GM15510 (cell line): ENCODE data around the gene DYRK1A.

Experiments
- POLR2A ChIP-seq: IDR thresholded peaks from 3 replicates; pipeline ENCODE4 v1.6.1; 2011; ENCODE audit warnings: borderline replicate concordance; ENCODE audit not compliant: insufficient read length; ENCODE audit errors: extremely low read depth

DYRK1A gene

DNA sequence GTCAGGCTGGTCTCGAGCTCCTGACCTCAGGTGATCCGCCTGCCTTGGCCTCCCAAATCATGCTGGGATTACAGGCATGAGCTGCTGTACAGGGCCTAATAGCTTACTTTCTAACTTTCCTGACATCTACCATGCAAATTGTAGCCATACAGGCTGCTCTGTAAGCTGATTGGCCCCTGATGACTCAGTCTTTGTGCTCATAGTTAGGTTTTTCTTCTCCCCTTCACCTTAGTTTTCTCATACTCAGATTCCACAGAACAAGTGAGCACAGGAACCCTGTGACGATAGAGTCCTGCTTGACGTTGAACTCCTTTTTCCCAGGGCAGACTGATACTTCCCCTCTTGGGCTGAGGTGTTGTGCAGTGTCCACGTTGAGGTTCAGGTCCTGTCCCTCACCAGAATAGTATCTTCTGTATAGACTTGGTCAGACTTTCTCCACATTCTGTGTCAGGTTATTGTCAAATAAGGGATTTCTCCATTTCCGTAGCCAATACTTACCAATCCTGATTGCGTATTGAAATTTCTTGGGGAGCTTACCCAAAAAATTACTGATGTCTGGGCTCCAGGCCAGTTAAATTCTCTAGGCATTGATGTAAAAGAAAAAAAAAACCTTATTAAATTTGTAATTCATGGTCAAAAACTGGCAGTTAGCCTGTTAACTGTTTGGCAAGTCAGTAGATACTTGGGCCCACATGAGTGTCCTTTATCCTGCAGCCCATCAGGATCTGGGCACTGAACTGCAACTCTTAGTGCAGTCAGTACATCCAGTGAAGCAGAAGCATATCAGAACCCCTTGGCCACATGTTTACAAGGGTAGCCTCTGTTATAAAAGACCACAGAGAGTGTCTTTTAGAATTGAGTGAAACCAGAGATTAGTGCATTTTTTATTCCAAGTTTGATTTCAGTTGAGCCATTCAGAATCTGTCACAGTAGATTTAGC lies 118.2 kb downstream of the DYRK1A start:
- TF ChIP-seq POLR2A = no peak

DNA sequence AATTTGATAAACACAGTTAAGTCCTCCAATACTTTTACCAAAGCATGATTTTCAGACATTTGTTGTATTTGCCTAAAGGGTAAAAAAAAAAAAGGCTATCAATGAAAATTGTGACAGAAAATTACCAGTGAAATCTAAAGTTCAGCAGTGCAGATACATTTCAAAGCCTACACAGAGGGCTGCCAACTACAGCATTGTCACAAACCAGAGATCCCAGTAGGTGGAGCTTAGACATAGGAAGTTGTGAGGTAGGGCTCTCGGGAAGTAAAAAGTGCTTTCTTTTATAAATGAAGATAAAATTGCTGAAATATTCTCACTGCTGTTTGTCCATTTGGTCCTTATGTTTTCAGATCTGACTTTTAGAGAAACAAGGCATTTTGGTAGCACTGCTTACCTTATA lies 123.0 kb downstream of the DYRK1A start:
- TF ChIP-seq POLR2A = no peak

DNA sequence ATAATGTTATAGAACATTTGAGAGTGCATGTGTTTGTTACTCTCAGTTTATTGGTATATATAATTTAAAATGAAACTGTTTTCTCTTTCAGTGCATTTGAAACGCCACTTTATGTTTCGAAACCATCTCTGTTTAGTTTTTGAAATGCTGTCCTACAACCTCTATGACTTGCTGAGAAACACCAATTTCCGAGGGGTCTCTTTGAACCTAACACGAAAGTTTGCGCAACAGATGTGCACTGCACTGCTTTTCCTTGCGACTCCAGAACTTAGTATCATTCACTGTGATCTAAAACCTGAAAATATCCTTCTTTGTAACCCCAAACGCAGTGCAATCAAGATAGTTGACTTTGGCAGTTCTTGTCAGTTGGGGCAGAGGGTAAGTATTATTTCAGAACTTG lies 123.5 kb downstream of the DYRK1A start:
- no peak for TF ChIP-seq POLR2A

DNA sequence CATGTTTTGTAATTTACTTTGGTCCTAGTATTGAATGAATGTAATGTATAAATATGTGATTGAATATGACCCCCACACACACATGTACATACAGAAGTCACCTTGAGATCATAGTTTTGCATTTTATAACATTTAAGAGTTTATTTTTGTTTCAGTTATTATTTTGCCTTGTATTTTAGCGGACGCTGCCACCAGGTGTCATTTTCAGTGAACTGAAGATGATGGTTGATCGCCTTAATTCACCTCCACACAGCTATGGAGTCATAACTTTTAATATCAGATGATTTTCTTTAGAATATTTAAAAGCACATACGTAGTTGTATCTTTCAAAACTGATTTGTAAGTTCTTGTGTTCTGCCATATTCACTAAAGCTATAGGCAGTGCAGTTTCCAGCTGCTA lies 130.4 kb downstream of the DYRK1A start:
- no peak for TF ChIP-seq POLR2A

- TF ChIP-seq POLR2A = no peak
Measured at GRCh38 chr21:37498664-37499063, 132.1 kb downstream of the DYRK1A start.

DNA sequence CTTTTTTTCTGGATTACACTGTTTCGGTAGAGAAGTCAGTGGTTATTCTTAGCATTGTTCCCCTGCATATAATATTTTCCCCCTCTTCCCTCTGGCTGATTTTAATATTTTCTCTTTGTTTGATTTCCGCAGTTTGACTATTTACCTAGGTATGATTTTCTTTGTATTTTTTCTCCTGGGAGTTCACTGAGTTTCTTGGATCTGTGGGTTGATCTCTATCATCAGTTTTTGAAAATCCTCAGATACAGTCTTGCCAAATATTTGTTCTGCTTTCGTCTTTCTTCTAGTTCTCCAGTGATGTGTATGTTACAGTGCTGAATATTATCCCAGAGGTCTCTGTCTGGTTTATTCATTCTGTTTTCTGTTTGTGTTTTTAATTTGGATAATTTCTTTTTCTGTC lies 136.4 kb downstream of the DYRK1A start:
- TF ChIP-seq POLR2A = no peak

DNA sequence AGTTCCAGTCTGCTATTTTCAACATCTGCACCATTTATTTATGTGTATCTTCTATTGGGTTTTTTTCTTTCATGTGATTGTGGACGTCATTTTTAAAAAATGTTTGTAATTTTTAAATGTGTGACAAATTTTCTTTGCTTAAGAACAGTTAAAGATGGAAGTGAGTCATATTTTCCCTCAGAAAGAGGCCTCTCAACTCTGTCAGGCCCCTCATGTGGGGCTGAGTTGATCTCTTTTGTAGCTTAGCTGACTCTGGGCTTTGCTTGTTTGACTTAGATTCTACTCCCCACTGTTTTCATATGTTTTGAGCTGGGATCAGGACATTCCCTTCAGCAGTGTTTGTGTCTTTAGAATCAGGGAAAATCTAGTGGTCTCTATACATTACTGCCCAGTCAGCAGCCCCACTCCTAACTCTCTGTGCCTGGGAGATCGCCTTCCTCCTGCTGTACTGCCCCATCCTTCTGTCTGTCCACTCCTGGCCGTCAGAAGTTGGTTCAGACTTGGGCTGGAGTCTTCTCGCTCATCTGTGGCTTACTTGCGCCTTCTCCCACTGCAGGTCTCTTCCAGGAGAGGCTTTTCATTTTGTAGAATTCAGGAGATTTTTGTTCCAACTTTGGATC lies 137.4 kb downstream of the DYRK1A start:
- no peak for TF ChIP-seq POLR2A

DNA sequence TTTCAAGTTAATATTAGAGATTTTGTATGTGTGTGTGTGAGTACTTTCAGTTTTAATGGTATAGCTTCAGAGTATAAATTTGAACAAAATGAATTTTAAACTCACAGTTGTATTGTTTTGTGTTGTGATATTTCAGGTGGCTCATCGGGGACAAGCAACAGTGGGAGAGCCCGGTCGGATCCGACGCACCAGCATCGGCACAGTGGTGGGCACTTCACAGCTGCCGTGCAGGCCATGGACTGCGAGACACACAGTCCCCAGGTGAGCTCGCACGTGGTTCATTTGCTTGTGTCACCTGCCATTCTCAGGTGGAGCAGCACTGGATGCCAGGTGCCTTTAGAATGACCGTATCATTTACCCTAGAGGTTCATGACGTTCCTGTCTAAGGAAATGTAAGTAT lies 139.4 kb downstream of the DYRK1A start:
- TF ChIP-seq POLR2A = no peak

- no peak for TF ChIP-seq POLR2A
Measured at GRCh38 chr21:37507716-37508115, 141.1 kb downstream of the DYRK1A start.

- TF ChIP-seq POLR2A = no peak
Measured at GRCh38 chr21:37508341-37508740, 141.8 kb downstream of the DYRK1A start.

GRCh38 chr21:37509802-37510393 lies 143.3 kb downstream of the DYRK1A start:
- no peak for TF ChIP-seq POLR2A

DNA sequence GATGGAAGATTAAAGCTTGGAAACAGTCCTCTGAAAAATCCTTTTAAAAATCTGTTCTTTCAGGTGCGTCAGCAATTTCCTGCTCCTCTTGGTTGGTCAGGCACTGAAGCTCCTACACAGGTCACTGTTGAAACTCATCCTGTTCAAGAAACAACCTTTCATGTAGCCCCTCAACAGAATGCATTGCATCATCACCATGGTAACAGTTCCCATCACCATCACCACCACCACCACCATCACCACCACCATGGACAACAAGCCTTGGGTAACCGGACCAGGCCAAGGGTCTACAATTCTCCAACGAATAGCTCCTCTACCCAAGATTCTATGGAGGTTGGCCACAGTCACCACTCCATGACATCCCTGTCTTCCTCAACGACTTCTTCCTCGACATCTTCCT lies 145.3 kb downstream of the DYRK1A start:
- TF ChIP-seq POLR2A = no peak

GRCh38 chr21:37513383-37513782 lies 146.8 kb downstream of the DYRK1A start:
- no peak for TF ChIP-seq POLR2A

- TF ChIP-seq POLR2A = no peak
Measured at GRCh38 chr21:37514038-37514667, 147.6 kb downstream of the DYRK1A start.

DNA sequence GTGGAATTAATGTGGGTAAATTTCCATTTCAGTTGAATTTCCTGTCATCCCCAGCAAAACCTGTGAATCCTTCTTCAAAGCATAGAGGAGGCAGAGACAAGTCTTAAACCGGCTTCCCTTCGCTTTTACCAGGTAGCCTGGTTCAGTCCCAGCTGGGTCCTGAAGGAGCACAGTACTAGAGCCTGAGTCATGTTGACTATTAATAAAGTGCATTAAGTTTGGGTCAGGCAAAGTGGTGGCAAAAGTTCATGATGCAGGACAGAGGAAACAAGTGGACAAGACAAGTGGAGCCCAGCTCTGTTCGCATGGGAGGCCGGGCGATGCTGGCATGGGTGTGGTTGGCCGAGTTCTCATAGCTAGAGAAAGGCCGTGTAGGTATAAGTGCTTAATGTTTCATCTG lies 150.4 kb downstream of the DYRK1A start:
- TF ChIP-seq POLR2A = no peak
